ENCODE measurements around the gene PRX. TPM values are rescaled to one million over a fixed set of nuclear protein-coding genes. Genes with fewer than 3 reads are reported as not detected.

The PRX gene
- total and polyA plus RNA-seq, 9 of the 15 experiments (the other 6 are each of a cell fraction or from before 2014, with no cell fraction given): 0.65 to 3.5 (median 1.7) TPM; not detected in 2

GRCh38 chr19:40445780-40446262, 32.6 kb upstream of the PRX start (continued):
- TF ChIP-seq THAP7 (CRISPR knock-in tag; IDR thresholded peaks at IDR 0.05) (no peak), GATAD2A (IDR thresholded peaks at IDR 0.05) (peak; percentile 96), TGIF2 (CRISPR knock-in tag; IDR thresholded peaks at IDR 0.05) (no peak), NCOA1 (IDR thresholded peaks at IDR 0.05; ENCODE audit: low read depth) (peak; percentile 61), PKNOX1 (IDR thresholded peaks at IDR 0.05) (peak; percentile 54), JUNB (CRISPR knock-in tag; conservative IDR thresholded peaks at IDR 0.05) (no peak), L3MBTL2 (IDR thresholded peaks at IDR 0.05) (no peak), EGR1 (conservative IDR thresholded peaks at IDR 0.05) (peak; percentile 94), MTA2 (IDR thresholded peaks at IDR 0.05; ENCODE audit: low read depth) (no peak), SUPT5H (IDR thresholded peaks at IDR 0.05) (0 out of 2 replicates have a peak, but pooled peaks have one; percentile 24), TOE1 (IDR thresholded peaks at IDR 0.05; ENCODE audit: borderline replicate concordance) (no peak; the same call in 1 of the 2 replicates), TOE1 (CRISPR knock-in tag; IDR thresholded peaks at IDR 0.05; ENCODE audit: borderline replicate concordance, low read depth) (no peak), PHB2 (IDR thresholded peaks at IDR 0.05; ENCODE audit: low read depth) (no peak), CAMTA2 (CRISPR knock-in tag; conservative IDR thresholded peaks at IDR 0.05) (no peak), STAT5A (IDR thresholded peaks at IDR 0.05; ENCODE audit: borderline replicate concordance, low read length) (no peak), MLLT1 (IDR thresholded peaks at IDR 0.05) (no peak), HDGF (IDR thresholded peaks at IDR 0.05) (no peak), ZNF280A (IDR thresholded peaks at IDR 0.05; ENCODE audit: low read depth, partially characterized antibody) (no peak), RNF2 (IDR thresholded peaks at IDR 0.05) (0 out of 2 replicates have a peak, but pooled peaks have one; percentile 30), BDP1 (IDR thresholded peaks at IDR 0.05; ENCODE audit: insufficient read depth, insufficient read length) (no peak), GTF2E2 (tag; IDR thresholded peaks at IDR 0.05) (no peak), MLX (CRISPR knock-in tag; conservative IDR thresholded peaks at IDR 0.05) (no peak)
